Activated CD8-positive, alpha-beta memory T cell treated with anti-CD3 and anti-CD28 coated beads, Interleukin-2, amount 50 U/mL, for 1 hour (primary cell): ENCODE data around the gene RPS15A.

Source experiments
- DNase-seq: peaks from one replicate; pipeline ENCODE4 v3.0.0-alpha.2; 2020; ENCODE audit errors: extremely low read depth

Gene RPS15A

DNA sequence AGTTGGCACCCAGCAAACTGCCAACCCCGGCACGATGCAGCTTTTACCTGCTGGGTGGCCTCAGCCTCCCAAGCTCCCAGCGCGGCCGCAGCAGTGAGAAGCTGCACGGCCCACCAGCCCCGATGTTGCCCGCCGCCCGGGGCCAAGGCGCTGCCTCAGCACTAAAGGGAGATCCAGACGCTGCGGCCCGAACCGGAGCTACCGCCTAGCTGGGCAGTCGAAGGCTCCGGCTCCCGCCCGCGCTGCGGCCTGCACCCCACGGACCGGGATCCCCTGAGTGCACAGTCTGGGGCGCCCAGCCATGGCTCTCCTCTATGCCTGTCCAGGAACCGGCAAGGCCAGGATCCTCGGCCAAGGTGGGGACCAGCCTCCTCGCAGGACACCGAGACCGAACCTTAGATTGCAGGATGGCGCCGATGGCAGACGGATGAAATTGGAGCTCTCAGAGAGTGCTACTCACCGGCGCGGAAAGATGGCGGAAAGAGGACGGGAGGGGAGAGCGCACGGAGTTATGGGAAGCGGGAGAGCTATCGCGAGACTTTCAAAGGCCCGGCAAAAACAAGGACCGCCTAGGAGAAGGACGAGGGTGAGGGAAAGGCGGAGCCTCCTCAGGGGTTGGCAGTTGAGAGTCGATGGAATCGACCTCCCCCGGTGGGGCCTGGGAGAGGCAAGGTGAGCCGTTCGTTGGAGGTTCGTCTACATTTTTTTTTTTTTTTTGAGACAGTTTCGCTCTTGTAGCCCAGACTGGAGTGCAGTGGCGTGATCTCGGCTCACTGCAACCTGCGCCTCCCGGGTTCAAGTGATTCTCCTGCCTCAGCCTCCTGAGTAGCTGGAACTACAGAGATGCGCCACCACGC, at the start of gene RPS15A:
Gene RPS15A (minus strand): TSS at position 485 of the 857 bp plus-strand sequence. CDS start 1,221 bp downstream, outside the sequence.
- peak; percentile 85 for DNase-seq

DNA sequence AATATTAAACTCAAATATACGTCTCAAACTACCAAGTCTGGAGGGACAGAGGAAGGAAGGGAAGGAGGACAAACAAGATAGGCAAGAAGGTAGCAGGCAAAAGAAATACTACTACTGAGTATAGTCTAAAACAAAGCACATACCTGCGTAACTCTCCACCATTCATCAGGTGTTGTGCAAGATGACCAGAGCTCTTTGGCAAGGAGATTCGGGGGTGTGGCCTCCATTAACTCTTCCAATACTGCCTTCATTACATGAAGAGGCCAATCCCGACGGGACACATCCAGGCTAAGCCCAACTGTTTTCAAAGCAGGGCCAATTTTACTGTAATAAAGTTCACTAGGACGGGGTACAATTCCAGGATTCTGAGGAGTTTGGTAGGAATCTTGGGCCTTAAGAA, 49.4 kb upstream of the RPS15A start:
- no peak for DNase-seq

DNA sequence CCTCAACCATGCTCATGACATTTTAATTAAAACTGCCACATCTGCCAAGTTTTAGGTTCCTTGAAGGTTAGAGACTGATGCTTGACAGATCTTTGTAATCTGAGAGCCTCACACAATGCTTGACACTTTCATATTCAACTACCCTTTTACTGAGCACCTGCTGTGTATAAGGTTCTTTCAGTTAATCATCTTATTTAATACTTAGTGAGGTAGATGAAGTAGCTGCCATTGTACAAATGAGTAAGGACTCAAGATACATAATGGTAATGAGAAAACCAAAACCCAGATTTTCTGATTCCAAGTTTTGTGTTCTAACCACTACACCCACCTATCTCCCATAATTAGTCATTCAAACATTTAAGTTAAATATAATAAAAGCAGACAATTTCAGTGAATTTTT, 46.6 kb upstream of the RPS15A start:
- no peak for DNase-seq

DNA sequence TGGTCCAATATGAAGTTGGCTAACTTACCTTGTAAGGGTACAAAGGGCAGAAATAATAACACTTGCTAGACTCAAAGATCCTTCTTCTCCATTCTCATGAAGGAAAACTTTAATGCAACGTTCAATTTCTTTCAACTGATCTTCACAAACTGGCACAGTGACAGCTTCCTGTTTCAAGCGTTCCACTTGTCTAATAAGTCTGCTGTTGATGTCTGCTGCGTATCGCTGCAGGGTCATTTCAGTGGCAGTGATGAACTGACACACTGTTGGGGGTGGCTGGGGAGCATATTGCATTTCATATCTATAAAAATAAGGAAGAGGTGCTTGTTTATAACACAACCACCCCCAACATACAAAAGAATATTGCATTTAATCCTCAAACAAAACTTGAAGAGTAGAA, 44.7 kb upstream of the RPS15A start:
- no peak for DNase-seq

DNA sequence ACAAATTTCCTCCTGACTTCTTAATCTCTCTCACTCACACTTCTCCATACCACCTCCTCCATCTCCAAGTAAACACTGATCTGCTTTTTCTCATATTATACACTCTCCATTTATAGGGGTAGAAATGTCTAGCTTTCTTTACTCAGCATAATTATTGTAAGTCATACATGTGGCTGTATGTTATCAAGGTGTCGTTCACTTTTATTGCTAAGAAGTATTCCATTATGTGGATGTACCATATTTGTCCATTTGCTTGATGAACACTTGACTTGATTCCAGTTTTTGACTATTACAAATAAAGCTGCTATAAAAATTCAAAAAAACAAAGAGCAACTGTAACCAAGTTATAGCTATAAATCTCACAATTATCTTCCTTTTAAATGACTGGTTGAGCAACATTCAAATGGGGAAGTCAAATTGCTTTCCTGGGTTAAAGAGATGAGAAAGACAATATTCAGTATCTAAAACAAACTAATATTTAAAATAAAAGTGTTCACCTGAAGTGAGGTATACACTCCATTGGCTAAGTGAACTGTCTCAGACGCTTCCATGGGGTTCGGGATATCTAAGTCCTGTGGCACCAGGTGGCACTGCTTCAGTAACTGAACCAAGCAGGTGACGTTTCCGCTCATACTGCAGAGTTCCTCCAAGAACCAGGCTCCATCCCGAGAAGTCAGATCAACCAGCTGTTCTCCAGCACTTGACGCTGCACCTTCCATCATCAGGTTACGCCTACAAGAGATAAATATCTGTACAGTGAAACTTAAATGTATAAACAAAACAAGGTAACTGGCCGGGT, 43.8 kb upstream of the RPS15A start:
- no peak for DNase-seq

DNA sequence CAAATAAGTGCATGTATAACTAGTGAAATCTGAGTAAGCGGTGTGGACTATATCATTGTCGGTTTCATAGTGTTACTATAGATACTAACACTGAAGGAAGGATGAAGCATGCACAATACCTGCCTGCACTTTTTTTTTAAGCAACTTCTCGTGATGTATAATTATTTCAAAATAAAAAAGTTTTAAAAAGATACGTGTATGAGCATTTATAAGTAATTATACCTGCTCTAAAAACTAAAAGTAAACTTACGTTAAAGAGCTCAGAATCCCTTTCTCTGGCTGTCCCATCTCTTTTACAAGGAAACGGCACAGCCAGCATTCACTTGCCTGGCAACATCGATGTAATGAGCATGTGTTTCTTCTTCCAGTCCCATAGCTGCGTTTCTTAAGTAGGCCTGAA, 42.5 kb upstream of the RPS15A start:
- DNase-seq, result no peak

- no peak for DNase-seq
Observed at GRCh38 chr16:18832006-18832405, 41.9 kb upstream of the RPS15A start.

DNA sequence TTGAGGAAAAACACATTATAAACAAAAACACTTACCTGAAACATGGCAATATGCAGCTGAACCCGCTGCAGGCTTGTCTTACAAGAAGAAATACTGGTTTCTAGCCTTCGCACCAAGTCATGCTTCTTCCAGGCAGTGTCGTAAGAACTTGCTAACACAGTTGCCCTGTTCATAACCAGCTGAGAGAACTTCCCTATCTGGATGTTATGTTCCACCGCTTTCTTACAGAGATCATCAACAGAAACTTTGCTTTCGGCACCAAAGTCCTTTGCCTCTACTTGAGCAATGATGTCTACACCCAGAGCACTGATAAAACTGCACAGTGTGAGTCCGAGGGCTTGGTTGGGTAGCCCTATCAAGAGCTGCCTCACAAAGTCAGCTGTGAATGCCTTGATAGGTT, 39.1 kb upstream of the RPS15A start:
- no peak for DNase-seq

DNA sequence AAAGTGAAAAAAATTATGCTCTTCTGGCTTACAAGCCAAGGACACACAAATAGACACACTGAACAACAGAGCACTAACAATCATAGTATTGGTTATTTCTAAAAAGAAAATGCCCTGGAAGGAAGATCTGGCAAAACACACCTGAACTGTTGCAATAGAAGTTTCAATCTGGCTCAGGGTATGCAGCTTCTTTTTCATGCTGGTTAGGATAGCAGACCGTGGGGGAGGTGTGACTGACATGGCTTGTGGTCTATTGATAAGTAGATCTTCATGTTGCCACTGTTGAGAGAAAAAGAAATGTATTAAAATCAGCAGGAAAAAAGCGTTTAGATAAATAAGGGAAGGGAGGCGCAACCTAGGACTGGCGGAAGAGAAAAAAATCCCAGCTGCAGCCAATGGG, 37.8 kb upstream of the RPS15A start:
- no peak for DNase-seq

GRCh38 chr16:18816286-18816685, 26.2 kb upstream of the RPS15A start:
- DNase-seq, result no peak

- DNase-seq, result no peak
Observed at GRCh38 chr16:18811925-18812324, 21.8 kb upstream of the RPS15A start.

DNA sequence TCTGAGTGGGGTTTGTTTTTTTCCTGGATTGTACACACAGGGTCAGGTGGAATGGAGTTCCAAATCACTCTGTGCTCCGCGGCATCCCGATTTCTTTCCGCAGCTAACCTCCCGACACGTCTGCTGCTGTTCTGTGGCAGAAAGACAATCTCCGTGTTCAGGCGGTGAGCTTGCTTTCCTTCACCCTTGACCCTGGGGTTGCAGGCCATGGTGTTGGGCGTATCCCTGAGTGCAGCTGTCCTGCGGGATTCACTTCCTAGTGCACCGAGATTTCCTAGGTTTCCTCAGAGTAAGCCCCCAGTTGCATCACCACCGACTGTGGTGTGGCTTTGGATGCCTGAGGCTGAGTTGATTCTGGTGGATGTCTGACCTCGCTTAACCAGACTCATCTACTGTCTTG, 19.0 kb upstream of the RPS15A start:
- no peak for DNase-seq

DNA sequence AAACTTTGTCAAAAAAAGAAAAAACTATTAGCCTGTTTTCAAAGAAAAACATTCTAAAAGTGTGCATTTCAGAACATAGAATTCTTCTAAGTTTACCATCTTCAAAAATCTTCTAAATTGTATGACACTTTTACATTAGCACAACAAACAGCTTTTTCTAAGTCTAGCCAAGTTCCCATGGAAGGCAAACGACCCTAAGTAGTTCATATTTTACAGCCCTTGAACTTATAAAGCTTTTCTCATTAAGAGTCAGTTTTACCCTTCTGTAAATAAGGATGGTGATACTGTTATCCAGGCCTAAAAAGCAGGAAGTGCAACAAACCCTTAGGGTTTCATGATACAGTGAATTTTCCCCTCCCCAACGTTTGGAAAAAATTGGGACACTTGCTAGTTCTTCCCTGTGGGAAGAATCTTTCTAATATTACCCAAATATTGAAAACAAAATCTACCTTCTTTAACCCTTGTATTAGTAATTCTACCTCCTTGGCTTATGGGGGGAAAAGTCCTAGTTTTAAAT, 15.2 kb upstream of the RPS15A start:
- no peak for DNase-seq

DNA sequence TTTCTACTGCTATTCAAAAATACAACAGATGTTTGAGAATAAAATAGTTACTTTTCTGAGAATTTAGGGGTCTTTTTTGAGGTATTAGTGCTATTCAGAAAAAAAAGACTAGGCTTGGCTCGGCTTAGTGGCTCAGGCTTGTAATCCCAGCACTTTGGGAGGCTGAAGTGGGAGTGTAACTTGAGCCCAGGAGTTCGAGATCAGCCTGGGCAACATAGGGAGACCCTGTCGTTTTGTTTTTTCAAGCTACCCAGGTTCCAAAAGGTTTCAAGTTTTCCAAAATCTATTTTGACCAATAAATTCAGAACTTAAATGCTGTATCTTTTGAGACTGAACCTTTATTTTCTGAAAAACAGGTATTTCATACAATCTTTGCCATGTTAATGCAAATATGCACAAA, 14.4 kb upstream of the RPS15A start:
- no peak for DNase-seq

- no peak for DNase-seq
Observed at GRCh38 chr16:18803569-18804462, 13.7 kb upstream of the RPS15A start.

GRCh38 chr16:18802767-18803343, 12.7 kb upstream of the RPS15A start:
- no peak for DNase-seq

DNA sequence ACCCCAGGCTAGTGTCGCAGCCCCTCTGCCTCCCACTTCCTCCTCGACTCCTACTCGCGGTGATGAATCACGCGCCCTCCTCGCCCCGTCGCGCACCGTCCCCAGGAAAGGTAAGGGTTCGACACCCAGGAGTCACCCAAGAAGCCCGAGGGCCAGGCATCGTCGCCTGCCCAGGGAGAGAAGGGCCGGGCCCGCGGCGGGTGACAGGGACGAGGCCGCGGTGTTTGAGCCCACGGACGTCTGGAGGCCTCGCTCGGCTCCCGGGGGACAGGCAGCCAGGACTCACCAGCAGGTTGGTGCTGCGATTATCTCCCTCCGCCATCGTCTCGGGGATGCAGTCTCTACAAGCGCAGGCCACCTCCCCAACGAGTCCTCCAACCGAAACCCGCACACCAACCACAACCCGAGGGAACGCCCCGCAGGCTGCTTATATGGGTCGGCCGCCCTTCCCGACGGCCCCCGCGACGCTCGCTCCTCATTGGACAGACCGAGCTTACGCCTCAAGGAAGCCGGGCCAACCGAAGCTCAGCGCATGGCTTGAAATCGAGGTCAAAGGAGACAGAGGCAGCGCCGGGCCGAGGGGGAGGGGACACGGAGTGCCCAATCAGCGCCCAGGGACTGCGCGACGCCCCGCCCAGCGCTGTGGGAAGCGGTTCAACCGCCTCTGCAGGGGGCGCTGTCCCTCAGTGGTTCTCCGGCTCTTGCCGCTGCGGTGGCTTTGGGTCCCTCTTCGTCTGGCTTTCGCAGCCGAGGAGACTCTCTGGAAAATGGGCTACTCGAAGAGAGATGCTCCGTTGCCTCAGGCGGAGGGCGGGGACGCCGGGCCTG, 11.2 kb upstream of the RPS15A start, which contains the start of gene ARL6IP1:
Gene ARL6IP1 (minus strand): TSS at position 405 of the 828 bp plus-strand sequence. CDS start 83 bp downstream, at position 322.
- peak; percentile 99 for DNase-seq

GRCh38 chr16:18800775-18801144, 10.6 kb upstream of the RPS15A start:
- DNase-seq, result no peak

GRCh38 chr16:18800293-18800692, 10.2 kb upstream of the RPS15A start:
- no peak for DNase-seq

DNA sequence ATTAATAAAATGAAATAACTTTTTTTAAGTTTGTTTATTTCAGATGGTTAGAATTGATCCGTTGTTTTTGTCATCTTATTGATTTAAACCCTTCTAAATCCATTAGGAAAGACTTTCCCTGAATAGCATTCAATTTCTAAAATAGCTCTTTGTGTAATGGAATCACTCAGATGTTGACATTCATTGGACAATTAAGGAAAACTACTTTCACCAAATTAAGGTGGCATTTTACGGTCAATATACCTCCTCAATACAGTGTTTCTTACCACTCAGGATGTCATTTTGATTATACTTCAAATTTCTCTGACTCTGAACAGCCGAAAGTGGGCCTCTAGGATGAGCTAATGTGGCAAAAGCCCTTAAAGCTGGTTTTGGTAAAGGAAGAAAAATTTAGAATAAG, 9.4 kb upstream of the RPS15A start:
- no peak for DNase-seq
